HepG2 (cell line): ENCODE results near the gene ERRFI1.

ENCODE experiments used
- TBX3 ChIP-seq: fragments of 450-650 bp; IDR thresholded peaks from 2 replicates; pipeline ENCODE4 v1.6.1; 2017; ENCODE audit warnings: antibody characterized with exemption, mild to moderate bottlenecking, inconsistent platforms, borderline replicate concordance
- TF ChIP-seq, protein P1 (sequence below): sonication (generic); formaldehyde crosslinking; IDR thresholded peaks from 2 replicates; pipeline ENCODE4 v1.8.1; 2023; ENCODE audit warnings: mild to moderate bottlenecking, inconsistent platforms, moderate library complexity, missing genetic modification reagents, borderline replicate concordance

DNA sequence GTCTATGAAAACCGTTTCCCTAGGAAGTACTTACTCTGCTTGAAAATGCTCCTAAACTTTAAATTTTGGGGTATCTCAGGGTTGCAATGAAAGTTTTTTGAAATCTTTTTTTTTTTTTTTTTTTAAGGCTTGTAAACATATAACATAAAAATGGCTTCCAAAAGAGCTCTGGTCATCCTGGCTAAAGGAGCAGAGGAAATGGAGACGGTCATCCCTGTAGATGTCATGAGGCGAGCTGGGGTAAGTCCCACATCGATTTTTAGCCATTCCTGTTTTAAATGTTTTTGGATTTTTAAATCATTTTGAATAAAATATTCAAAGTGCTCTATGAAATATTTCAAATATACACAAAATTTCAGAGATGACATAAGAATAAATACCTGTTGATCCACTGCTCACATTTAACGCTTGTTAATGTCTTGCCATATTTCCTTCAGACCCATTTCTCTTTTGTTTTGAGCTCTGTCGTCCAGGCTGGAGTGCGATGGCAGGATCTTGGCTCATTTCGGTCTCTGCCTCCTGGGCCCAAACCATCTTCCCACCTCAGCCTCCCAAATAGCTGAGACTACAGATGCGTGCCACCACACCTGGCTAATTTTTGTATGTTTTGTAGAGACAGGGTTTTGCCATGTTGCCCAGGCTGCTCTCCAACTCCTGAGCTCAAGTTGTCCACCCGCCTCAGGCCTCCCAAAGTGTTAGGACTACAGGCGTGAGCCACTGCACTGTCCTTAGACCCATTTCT, 63.3 kb downstream of the ERRFI1 start:
- no peak for TF ChIP-seq TBX3
- TF ChIP-seq, protein P1, sequence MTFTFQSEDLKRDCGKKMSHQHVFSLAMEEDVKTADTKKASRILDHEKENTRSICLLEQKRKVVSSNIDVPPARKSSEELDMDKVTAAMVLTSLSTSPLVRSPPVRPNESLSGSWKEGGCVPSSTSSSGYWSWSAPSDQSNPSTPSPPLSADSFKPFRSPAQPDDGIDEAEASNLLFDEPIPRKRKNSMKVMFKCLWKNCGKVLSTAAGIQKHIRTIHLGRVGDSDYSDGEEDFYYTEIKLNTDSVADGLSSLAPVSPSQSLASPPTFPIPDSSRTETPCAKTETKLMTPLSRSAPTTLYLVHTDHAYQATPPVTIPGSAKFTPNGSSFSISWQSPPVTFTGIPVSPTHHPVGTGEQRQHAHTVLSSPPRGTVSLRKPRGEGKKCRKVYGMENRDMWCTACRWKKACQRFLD (CRISPR knock-in tag): no peak
